Measurements from ENCODE around the gene HIRA. TPM values are rescaled to one million over a fixed set of nuclear protein-coding genes. Genes with fewer than 3 reads are reported as not detected.

The HIRA gene
- total and polyA plus RNA-seq, 2 of the 8 experiments (the other 6 are each of a cell fraction or from before 2014, with no cell fraction given): 34.9 to 67.2 TPM

GRCh38 chr22:19479355-19480172 is 48.0 kb upstream of the HIRA start, which contains the start of gene CDC45 (continued):
- TF ChIP-seq EGR1 (IDR thresholded peaks at IDR 0.05; ENCODE audit: borderline replicate concordance, low read depth, low read length): no peak
- peak; percentile 94 for TF ChIP-seq SP1 (IDR thresholded peaks at IDR 0.05; ENCODE audit: low read depth, low read length)
- TF ChIP-seq NRF1 (IDR thresholded peaks at IDR 0.05; ENCODE audit: low read depth, low read length): no peak
- TF ChIP-seq KDM1A (IDR thresholded peaks at IDR 0.05; ENCODE audit: borderline replicate concordance, low read length): no peak
- TF ChIP-seq SIRT6 (IDR thresholded peaks at IDR 0.05; ENCODE audit: low read length): no peak
- no peak for TF ChIP-seq SUZ12 (IDR thresholded peaks at IDR 0.05; ENCODE audit: low read length)
- no peak for TF ChIP-seq MAFK (IDR thresholded peaks at IDR 0.05; ENCODE audit: low read depth, low read length)
- peak; percentile 73 to 86 for TF ChIP-seq POLR2A (IDR thresholded peaks at IDR 0.05; ENCODE audit: control extremely low read depth in 1 of 2, low read depth in 2 of 2, low read length in 2 of 2)
- no peak for TF ChIP-seq SP2 (IDR thresholded peaks at IDR 0.05; ENCODE audit: low read length)
- no peak for TF ChIP-seq GABPA (IDR thresholded peaks at IDR 0.05; ENCODE audit: borderline replicate concordance, insufficient read depth, low read length)
- peak; percentile 67 for TF ChIP-seq TBP (IDR thresholded peaks at IDR 0.05; ENCODE audit: low read depth, low read length)
- no peak for TF ChIP-seq EP300 (IDR thresholded peaks at IDR 0.05; ENCODE audit: borderline replicate concordance in 1 of 2, low read depth in 2 of 2, low read length in 2 of 2)
- TF ChIP-seq EZH2 (IDR thresholded peaks at IDR 0.05; ENCODE audit: low read depth, low read length, severe bottlenecking): no peak
- TF ChIP-seq PHF8 (conservative IDR thresholded peaks at IDR 0.05; ENCODE audit: low read depth, low read length): peak; percentile 90
- no peak for TF ChIP-seq ZNF274 (IDR thresholded peaks at IDR 0.05; ENCODE audit: borderline replicate concordance, extremely low read depth, low read length)
- TF ChIP-seq SAP30 (IDR thresholded peaks at IDR 0.05; ENCODE audit: insufficient read depth, insufficient replicate concordance, low read length): no peak
- no peak for TF ChIP-seq TCF12 (IDR thresholded peaks at IDR 0.05; ENCODE audit: low read depth, low read length)
- peak; percentile 76 for TF ChIP-seq SIX5 (IDR thresholded peaks at IDR 0.05; ENCODE audit: low read depth, low read length)
- no peak for TF ChIP-seq GTF2F1 (IDR thresholded peaks at IDR 0.05; ENCODE audit: borderline replicate concordance, low read depth, low read length)
- TF ChIP-seq CBX5 (IDR thresholded peaks at IDR 0.05; ENCODE audit: low read depth, low read length): no peak
- TF ChIP-seq POU5F1 (IDR thresholded peaks at IDR 0.05; ENCODE audit: low read depth, low read length): no peak
- no peak for TF ChIP-seq BRCA1 (IDR thresholded peaks at IDR 0.05; ENCODE audit: low read depth, low read length)
